K562 (cell line): ENCODE data around the gene FBXO36. TPM values are rescaled to one million over a fixed set of nuclear protein-coding genes. Genes with fewer than 3 reads are reported as not detected.
A peak's percentile ranks its signal among the peaks of the same experiment; 100 is the strongest.

Experiments used
- BRF1 ChIP-seq: IDR thresholded peaks from 3 replicates; pipeline ENCODE4 v1.6.1; 2011; ENCODE audit warnings: borderline replicate concordance, mild to moderate bottlenecking; ENCODE audit not compliant: insufficient read length; ENCODE audit errors: extremely low read depth
- CBX2 ChIP-seq: fragments of 200-600 bp; sonication (generic); IDR thresholded peaks from one replicate; pipeline ENCODE4 v1.6.1; 2012; ENCODE audit warnings: mild to moderate bottlenecking, low read length, inconsistent platforms; ENCODE audit not compliant: insufficient read depth, poor library complexity, severe bottlenecking
- GABPB2 ChIP-seq: fragments of 250-450 bp; sonication (Bioruptor Pico); conservative IDR thresholded peaks from 2 replicates; pipeline ENCODE4 v1.5.1; 2021; ENCODE audit warnings: mild to moderate bottlenecking
- GTF2E2 ChIP-seq: fragments of 200-800 bp; sonication (Bioruptor generic); IDR thresholded peaks from 2 replicates; pipeline ENCODE4 v1.6.1; 2016; ENCODE audit warnings: missing genetic modification characterization, missing compliant biosample characterization
- KLF13 ChIP-seq: fragments of 450-650 bp; IDR thresholded peaks from 2 replicates; pipeline ENCODE4 v1.6.1; 2016; ENCODE audit warnings: missing genetic modification characterization, low read depth, mild to moderate bottlenecking, missing compliant biosample characterization, moderate library complexity, borderline replicate concordance
- RAD51 ChIP-seq: fragments of 450-650 bp; IDR thresholded peaks from 2 replicates; pipeline ENCODE4 v1.7.1; 2016; ENCODE audit warnings: low read depth, mild to moderate bottlenecking, borderline replicate concordance
- ZNF316 ChIP-seq: fragments of 450-650 bp; IDR thresholded peaks from 2 replicates; pipeline ENCODE4 v1.6.1; 2016
- ZNF408 ChIP-seq: fragments of 250-450 bp; sonication (Bioruptor Pico); IDR thresholded peaks from 2 replicates; pipeline ENCODE4 v1.4.0; 2020; ENCODE audit warnings: low read depth, mild to moderate bottlenecking, moderate library complexity
- ZSCAN29 ChIP-seq: fragments of 450-650 bp; IDR thresholded peaks from 2 replicates; pipeline ENCODE4 v1.6.1; 2017
- polyA plus RNA-seq, 8 experiments: library from polyadenylated mRNA; depleted of rRNA in 4 of 8; stranded (reverse) in 5 of 8; unstranded in 3 of 8; fragments of >200 nt; fragmentation: Nextera tagmentation in 2 of 8; fragmentation: Illumina TruSeq in 1 of 8; extraction: Ambion mirVana in 2 of 8; extraction: Trizol in 1 of 8; gene quantifications; 2 replicates each; pipeline versions ENCODE4 v1.2.1 to v1.2.3, GENCODE V29; 2011 to 2014; ENCODE audit warnings: inconsistent platforms in 1 of 8, missing spikeins in 1 of 8
- total RNA-seq, 7 experiments: library from RNA; depleted of rRNA in 6 of 7; stranded (reverse); fragments of >200 nt in 6 of 7; fragmentation: Illumina TruSeq in 2 of 7; extraction: Trizol in 2 of 7; gene quantifications; 2 replicates each; pipeline versions ENCODE4 v1.2.1 to v1.2.3, GENCODE V29; 2011 to 2021; ENCODE audit warnings: low replicate concordance in 1 of 7
- TF ChIP-seq, protein P1 (sequence below): fragments of 450-650 bp; IDR thresholded peaks from 2 replicates; pipeline ENCODE4 v1.6.1; 2016; ENCODE audit warnings: low read depth, mild to moderate bottlenecking, moderate library complexity
- TF ChIP-seq, protein P2 (sequence below), 2 experiments: IDR thresholded peaks; 2 replicates each; pipeline ENCODE4 v1.6.1; 2012; ENCODE audit warnings: improper control_type of control experiment in 2 of 2, low read depth in 2 of 2, low read length in 2 of 2, borderline replicate concordance in 1 of 2
- TF ChIP-seq, protein P3 (sequence below): fragments of 450-650 bp; formaldehyde crosslinking; IDR thresholded peaks from 2 replicates; pipeline ENCODE4 v1.4.0; 2020; ENCODE audit warnings: mild to moderate bottlenecking, mixed read lengths

Gene FBXO36
- total and polyA plus RNA-seq, 9 of the 15 experiments (the other 6 are each of a cell fraction or from before 2014, with no cell fraction given): 0.40 to 0.91 (median 0.58) TPM

DNA sequence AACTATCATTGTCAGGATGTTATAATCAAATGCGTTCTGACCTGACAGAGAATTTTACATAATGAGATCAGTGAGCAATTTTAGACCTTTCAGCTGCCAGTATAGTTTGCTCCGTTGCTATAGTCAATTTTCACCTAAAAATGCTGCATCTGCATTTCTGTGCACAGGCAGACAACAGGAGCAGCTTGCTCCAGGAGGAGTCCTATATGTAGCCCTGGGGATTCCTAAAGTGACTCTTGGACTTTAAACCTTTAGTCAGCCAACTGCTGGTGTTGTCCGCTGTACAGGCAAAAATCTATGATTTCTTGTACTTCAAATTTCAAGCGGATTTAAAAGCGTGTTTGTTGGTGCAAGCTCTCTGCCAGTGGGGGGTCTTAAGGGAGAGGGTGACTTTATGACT lies 120.7 kb downstream of the FBXO36 start (continued):
- TF ChIP-seq, protein P1, sequence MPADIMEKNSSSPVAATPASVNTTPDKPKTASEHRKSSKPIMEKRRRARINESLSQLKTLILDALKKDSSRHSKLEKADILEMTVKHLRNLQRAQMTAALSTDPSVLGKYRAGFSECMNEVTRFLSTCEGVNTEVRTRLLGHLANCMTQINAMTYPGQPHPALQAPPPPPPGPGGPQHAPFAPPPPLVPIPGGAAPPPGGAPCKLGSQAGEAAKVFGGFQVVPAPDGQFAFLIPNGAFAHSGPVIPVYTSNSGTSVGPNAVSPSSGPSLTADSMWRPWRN: no peak
- TF ChIP-seq RAD51: no peak
- no peak for TF ChIP-seq CBX2
- peak; percentile 47 for TF ChIP-seq ZNF316
- TF ChIP-seq GTF2E2 (tag): no peak
- TF ChIP-seq, protein P2, sequence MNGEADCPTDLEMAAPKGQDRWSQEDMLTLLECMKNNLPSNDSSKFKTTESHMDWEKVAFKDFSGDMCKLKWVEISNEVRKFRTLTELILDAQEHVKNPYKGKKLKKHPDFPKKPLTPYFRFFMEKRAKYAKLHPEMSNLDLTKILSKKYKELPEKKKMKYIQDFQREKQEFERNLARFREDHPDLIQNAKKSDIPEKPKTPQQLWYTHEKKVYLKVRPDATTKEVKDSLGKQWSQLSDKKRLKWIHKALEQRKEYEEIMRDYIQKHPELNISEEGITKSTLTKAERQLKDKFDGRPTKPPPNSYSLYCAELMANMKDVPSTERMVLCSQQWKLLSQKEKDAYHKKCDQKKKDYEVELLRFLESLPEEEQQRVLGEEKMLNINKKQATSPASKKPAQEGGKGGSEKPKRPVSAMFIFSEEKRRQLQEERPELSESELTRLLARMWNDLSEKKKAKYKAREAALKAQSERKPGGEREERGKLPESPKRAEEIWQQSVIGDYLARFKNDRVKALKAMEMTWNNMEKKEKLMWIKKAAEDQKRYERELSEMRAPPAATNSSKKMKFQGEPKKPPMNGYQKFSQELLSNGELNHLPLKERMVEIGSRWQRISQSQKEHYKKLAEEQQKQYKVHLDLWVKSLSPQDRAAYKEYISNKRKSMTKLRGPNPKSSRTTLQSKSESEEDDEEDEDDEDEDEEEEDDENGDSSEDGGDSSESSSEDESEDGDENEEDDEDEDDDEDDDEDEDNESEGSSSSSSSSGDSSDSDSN (IDR thresholded peaks at IDR 0.05; ENCODE audit: borderline replicate concordance in 1 of 2, low read depth in 2 of 2, low read length in 2 of 2): no peak
- TF ChIP-seq ZSCAN29: no peak
- TF ChIP-seq ZNF408 (CRISPR knock-in tag): no peak
- TF ChIP-seq BRF1: no peak
- no peak for TF ChIP-seq KLF13 (tag)
- TF ChIP-seq, protein P3, sequence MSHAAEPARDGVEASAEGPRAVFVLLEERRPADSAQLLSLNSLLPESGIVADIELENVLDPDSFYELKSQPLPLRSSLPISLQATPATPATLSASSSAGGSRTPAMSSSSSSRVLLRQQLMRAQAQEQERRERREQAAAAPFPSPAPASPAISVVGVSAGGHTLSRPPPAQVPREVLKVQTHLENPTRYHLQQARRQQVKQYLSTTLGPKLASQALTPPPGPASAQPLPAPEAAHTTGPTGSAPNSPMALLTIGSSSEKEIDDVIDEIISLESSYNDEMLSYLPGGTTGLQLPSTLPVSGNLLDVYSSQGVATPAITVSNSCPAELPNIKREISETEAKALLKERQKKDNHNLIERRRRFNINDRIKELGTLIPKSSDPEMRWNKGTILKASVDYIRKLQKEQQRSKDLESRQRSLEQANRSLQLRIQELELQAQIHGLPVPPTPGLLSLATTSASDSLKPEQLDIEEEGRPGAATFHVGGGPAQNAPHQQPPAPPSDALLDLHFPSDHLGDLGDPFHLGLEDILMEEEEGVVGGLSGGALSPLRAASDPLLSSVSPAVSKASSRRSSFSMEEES (CRISPR knock-in tag): no peak
- no peak for TF ChIP-seq GABPB2 (CRISPR knock-in tag)
